Measurements from ENCODE around the gene CDH13. TPM values are rescaled to one million over a fixed set of nuclear protein-coding genes. Genes with fewer than 3 reads are reported as not detected.

Gene CDH13
- total and polyA plus RNA-seq, 10 of the 15 experiments (the other 5 are each of a cell fraction or from before 2014, with no cell fraction given): under 0.01 to 0.05 TPM; not detected in 8

DNA sequence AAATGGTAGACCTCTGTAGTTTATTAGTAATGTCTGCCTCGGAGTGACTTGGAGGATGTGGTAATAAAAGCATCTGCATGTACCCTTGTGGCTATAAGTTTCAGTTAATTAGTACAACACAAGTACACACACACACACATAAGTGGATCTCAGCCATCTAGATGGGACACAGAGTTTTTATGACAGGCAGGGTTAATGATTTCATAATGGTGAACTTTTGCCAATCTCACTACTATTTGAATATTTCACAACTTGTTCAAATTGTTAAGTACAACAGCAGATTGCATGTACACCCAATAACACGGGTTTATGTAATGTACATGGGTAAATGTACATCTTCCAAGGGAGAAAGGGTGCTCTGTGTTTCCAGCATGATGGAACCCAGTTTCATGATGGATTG, 669.7 kb downstream of the CDH13 start (continued):
- no peak for TF ChIP-seq MTA3 (IDR thresholded peaks at IDR 0.05; ENCODE audit: borderline replicate concordance, low read length)
- no peak for TF ChIP-seq RBBP5 (conservative IDR thresholded peaks at IDR 0.05)
- TF ChIP-seq, protein P1, sequence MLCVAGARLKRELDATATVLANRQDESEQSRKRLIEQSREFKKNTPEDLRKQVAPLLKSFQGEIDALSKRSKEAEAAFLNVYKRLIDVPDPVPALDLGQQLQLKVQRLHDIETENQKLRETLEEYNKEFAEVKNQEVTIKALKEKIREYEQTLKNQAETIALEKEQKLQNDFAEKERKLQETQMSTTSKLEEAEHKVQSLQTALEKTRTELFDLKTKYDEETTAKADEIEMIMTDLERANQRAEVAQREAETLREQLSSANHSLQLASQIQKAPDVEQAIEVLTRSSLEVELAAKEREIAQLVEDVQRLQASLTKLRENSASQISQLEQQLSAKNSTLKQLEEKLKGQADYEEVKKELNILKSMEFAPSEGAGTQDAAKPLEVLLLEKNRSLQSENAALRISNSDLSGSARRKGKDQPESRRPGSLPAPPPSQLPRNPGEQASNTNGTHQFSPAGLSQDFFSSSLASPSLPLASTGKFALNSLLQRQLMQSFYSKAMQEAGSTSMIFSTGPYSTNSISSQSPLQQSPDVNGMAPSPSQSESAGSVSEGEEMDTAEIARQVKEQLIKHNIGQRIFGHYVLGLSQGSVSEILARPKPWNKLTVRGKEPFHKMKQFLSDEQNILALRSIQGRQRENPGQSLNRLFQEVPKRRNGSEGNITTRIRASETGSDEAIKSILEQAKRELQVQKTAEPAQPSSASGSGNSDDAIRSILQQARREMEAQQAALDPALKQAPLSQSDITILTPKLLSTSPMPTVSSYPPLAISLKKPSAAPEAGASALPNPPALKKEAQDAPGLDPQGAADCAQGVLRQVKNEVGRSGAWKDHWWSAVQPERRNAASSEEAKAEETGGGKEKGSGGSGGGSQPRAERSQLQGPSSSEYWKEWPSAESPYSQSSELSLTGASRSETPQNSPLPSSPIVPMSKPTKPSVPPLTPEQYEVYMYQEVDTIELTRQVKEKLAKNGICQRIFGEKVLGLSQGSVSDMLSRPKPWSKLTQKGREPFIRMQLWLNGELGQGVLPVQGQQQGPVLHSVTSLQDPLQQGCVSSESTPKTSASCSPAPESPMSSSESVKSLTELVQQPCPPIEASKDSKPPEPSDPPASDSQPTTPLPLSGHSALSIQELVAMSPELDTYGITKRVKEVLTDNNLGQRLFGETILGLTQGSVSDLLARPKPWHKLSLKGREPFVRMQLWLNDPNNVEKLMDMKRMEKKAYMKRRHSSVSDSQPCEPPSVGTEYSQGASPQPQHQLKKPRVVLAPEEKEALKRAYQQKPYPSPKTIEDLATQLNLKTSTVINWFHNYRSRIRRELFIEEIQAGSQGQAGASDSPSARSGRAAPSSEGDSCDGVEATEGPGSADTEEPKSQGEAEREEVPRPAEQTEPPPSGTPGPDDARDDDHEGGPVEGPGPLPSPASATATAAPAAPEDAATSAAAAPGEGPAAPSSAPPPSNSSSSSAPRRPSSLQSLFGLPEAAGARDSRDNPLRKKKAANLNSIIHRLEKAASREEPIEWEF (IDR thresholded peaks at IDR 0.05; ENCODE audit: insufficient replicate concordance, low read depth, low read length): no peak

DNA sequence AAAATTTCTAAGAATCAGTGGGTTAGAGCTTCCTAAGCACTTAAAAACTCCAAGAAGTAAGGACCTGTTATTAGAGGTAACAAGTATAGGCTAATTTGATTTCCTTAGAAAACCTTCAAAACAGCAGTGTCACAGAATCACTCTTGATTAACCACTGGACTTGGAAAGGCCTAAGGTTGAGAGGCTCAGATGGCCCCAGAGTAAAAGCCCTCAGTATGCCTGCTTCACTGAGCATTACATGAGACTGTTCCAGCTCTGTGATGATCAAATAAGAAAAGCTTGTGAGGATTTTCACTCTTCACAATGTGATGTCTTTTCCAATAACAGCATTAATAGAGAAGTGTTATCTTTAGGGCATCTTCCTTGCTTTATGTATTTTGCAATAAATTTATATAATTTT, 671.8 kb downstream of the CDH13 start:
- Histone ChIP-seq H3K9ac (ENCODE audit: control insufficient read depth, insufficient read depth, low read length) (no peak overlapping the region), H3K4me3 (no peak overlapping the region), H3K9me3 (replicated peaks; ENCODE audit: control insufficient read depth, insufficient read depth, low read length) (no peaks in the 10 kb centered on the region), H2AFZ (ENCODE audit: control insufficient read depth, low read depth, low read length) (no peak overlapping the region), H4K20me1 (ENCODE audit: control insufficient read depth, insufficient read depth) (no peaks in the 10 kb centered on the region), H3K4me1 (ENCODE audit: control insufficient read depth, insufficient read depth, low read length) (no peaks in the 10 kb centered on the region), H3K4me2 (ENCODE audit: control insufficient read depth, insufficient read depth) (no peak overlapping the region), H3K27me3 (replicated peaks in 1 of 2; ENCODE audit: control insufficient read depth in 2 of 2, insufficient read depth in 2 of 2, low read length in 1 of 2) (no peaks in the 10 kb centered on the region), H3K27ac (ENCODE audit: control insufficient read depth, insufficient read depth) (no peak overlapping the region), H3K36me3 (ENCODE audit: control insufficient read depth in 2 of 2, insufficient read depth in 2 of 2, low read length in 1 of 2) (no peaks in the 10 kb centered on the region), H3K79me2 (ENCODE audit: control insufficient read depth, insufficient read depth, low read length) (no peaks in the 10 kb centered on the region)
- intact Hi-C loops (cut with micrococcal nuclease; ENCODE audit: unreplicated experiment) (no loop called here), in situ Hi-C loops (cut with MboI) (no loop called here)
- RAD21 ChIA-PET (ENCODE audit: unreplicated experiment): no interaction called here
- DNase-seq (ENCODE audit: low read depth, low spot score) (no peak), FAIRE-seq (no peak), ATAC-seq (no peak)
- TF ChIP-seq SMAD5 (IDR thresholded peaks at IDR 0.05; ENCODE audit: low read depth) (no peak), ZNF622 (IDR thresholded peaks at IDR 0.05) (no peak), FOXK2 (IDR thresholded peaks at IDR 0.05) (no peak), ZNF384 (IDR thresholded peaks at IDR 0.05; ENCODE audit: borderline replicate concordance, low read depth, low read length) (no peak), TAF1 (IDR thresholded peaks at IDR 0.05; ENCODE audit: borderline replicate concordance, low read depth, low read length) (no peak), ESRRA (IDR thresholded peaks at IDR 0.05; ENCODE audit: low read length) (no peak), EED (IDR thresholded peaks at IDR 0.05; ENCODE audit: low read depth) (no peak), ZBED1 (IDR thresholded peaks at IDR 0.05; ENCODE audit: borderline replicate concordance) (no peak), BACH1 (IDR thresholded peaks at IDR 0.05; ENCODE audit: borderline replicate concordance) (no peak), NFYA (IDR thresholded peaks at IDR 0.05; ENCODE audit: borderline replicate concordance, low read depth, low read length) (no peak)
- TF ChIP-seq, protein P2, sequence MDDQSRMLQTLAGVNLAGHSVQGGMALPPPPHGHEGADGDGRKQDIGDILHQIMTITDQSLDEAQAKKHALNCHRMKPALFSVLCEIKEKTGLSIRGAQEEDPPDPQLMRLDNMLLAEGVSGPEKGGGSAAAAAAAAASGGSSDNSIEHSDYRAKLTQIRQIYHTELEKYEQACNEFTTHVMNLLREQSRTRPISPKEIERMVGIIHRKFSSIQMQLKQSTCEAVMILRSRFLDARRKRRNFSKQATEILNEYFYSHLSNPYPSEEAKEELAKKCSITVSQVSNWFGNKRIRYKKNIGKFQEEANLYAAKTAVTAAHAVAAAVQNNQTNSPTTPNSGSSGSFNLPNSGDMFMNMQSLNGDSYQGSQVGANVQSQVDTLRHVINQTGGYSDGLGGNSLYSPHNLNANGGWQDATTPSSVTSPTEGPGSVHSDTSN (IDR thresholded peaks at IDR 0.05; ENCODE audit: insufficient replicate concordance, low read depth, low read length): no peak
- TF ChIP-seq, protein P3, sequence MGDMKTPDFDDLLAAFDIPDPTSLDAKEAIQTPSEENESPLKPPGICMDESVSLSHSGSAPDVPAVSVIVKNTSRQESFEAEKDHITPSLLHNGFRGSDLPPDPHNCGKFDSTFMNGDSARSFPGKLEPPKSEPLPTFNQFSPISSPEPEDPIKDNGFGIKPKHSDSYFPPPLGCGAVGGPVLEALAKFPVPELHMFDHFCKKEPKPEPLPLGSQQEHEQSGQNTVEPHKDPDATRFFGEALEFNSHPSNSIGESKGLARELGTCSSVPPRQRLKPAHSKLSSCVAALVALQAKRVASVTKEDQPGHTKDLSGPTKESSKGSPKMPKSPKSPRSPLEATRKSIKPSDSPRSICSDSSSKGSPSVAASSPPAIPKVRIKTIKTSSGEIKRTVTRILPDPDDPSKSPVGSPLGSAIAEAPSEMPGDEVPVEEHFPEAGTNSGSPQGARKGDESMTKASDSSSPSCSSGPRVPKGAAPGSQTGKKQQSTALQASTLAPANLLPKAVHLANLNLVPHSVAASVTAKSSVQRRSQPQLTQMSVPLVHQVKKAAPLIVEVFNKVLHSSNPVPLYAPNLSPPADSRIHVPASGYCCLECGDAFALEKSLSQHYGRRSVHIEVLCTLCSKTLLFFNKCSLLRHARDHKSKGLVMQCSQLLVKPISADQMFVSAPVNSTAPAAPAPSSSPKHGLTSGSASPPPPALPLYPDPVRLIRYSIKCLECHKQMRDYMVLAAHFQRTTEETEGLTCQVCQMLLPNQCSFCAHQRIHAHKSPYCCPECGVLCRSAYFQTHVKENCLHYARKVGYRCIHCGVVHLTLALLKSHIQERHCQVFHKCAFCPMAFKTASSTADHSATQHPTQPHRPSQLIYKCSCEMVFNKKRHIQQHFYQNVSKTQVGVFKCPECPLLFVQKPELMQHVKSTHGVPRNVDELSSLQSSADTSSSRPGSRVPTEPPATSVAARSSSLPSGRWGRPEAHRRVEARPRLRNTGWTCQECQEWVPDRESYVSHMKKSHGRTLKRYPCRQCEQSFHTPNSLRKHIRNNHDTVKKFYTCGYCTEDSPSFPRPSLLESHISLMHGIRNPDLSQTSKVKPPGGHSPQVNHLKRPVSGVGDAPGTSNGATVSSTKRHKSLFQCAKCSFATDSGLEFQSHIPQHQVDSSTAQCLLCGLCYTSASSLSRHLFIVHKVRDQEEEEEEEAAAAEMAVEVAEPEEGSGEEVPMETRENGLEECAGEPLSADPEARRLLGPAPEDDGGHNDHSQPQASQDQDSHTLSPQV (IDR thresholded peaks at IDR 0.05): no peak
- CTCF ChIA-PET: no interaction called here
- SMC1A ChIA-PET (ENCODE audit: uncharacterized antibody, unreplicated experiment): no interaction called here
- POLR2A ChIA-PET: no interaction called here
- BruUV-seq (replicated peaks): no TSS peak
